Endothelial cell of umbilical vein (primary cell): ENCODE measurements around the gene TRIM2. TPM values are rescaled to one million over a fixed set of nuclear protein-coding genes. Genes with fewer than 3 reads are reported as not detected.

Experiments used
- BruUV-seq: library from RNA; stranded (reverse); fragments of 400-500 nt; replicated peaks from 2 replicates; lab custom pipeline; 2021; lab: Mats Ljungman, UMichigan
- CTCF ChIA-PET: fragments of 300-600, 350-600 bp; sonication (Branson Sonifier 250); formaldehyde crosslinking; loops from one replicate; lab custom pipeline; 2021; ENCODE audit warnings: antibody characterized with exemption, inconsistent platforms; lab: Charles Lee
- POLR2A ChIA-PET: fragments of 300-600, 350-600 bp; sonication (Branson Sonifier 250); formaldehyde crosslinking; loops from one replicate; lab custom pipeline; 2021; ENCODE audit warnings: antibody characterized with exemption, inconsistent platforms; lab: Charles Lee
- DNase-seq: peaks from one replicate; pipeline ENCODE4 v3.0.0-alpha.2; 2011; ENCODE audit warnings: low read depth, low spot score
- FAIRE-seq: peaks from 2 replicates; lab custom pipeline; 2011; peaks lifted over from hg19 to GRCh38; lab: Jason Lieb, UNC
- H2AFZ ChIP-seq: 2 replicates; pipeline ENCODE4 v1.6.0; 2012; ENCODE audit warnings: low read depth, low read length, control low read depth, inconsistent platforms
- H3K27ac ChIP-seq: 2 replicates; pipeline ENCODE4 v1.5.1; 2011; ENCODE audit warnings: low read depth, mild to moderate bottlenecking, control low read depth, low read length, moderate library complexity; ENCODE audit not compliant: insufficient read depth
- H3K27me3 ChIP-seq, 2 experiments: 2 replicates each; pipeline versions ENCODE4 v1.6.0 to v1.6.1; 2011; ENCODE audit warnings: low read length in 2 of 2, mixed read lengths in 1 of 2; ENCODE audit not compliant: control insufficient read depth in 2 of 2, insufficient read depth in 2 of 2
- H3K36me3 ChIP-seq, 2 experiments: 2 replicates in 1 of 2; 3 replicates in 1 of 2; pipeline ENCODE4 v1.5.1; 2011; ENCODE audit warnings: low read length in 2 of 2, mild to moderate bottlenecking in 1 of 2, moderate library complexity in 1 of 2; ENCODE audit not compliant: control insufficient read depth in 2 of 2, insufficient read depth in 2 of 2; ENCODE audit errors: extremely low read depth in 1 of 2
- H3K4me1 ChIP-seq: 3 replicates; pipeline ENCODE4 v1.5.1; 2011; ENCODE audit warnings: mild to moderate bottlenecking, low read length; ENCODE audit not compliant: control insufficient read depth, insufficient read depth; ENCODE audit errors: extremely low read depth
- H3K4me2 ChIP-seq: 2 replicates; pipeline ENCODE4 v1.6.1; 2011; ENCODE audit warnings: low read length, control low read depth, mixed read lengths; ENCODE audit not compliant: insufficient read depth
- H3K4me3 ChIP-seq, 3 experiments: fragments of 200-600 bp in 1 of 3; sonication (generic), shearing (Covaris generic) in 1 of 3; replicated peaks in 1 of 3; 2 replicates each; pipeline ENCODE4 v1.5.1; 2011 to 2016; ENCODE audit warnings: control low read depth in 3 of 3, low read length in 3 of 3, mild to moderate bottlenecking in 2 of 3, inconsistent platforms in 1 of 3, low read depth in 1 of 3, moderate library complexity in 1 of 3; ENCODE audit not compliant: insufficient read depth in 1 of 3
- H3K79me2 ChIP-seq: 2 replicates; pipeline ENCODE4 v1.6.0; 2012; ENCODE audit warnings: low read length, inconsistent platforms; ENCODE audit not compliant: control insufficient read depth, insufficient read depth
- H3K9ac ChIP-seq: replicated peaks from 2 replicates; pipeline ENCODE3; 2011; ENCODE audit warnings: low read length, control low read depth; ENCODE audit not compliant: insufficient read depth; ENCODE audit errors: extremely low read depth
- H3K9me1 ChIP-seq: replicated peaks from 3 replicates; pipeline ENCODE4 v1.6.0; 2011; ENCODE audit warnings: mild to moderate bottlenecking, low read length; ENCODE audit not compliant: control insufficient read depth, insufficient read depth; ENCODE audit errors: extremely low read depth
- H3K9me3 ChIP-seq: replicated peaks from 2 replicates; pipeline ENCODE4 v1.5.1; 2012; ENCODE audit warnings: low read length, inconsistent platforms; ENCODE audit not compliant: control insufficient read depth, insufficient read depth
- H4K20me1 ChIP-seq: replicated peaks from 2 replicates; pipeline ENCODE3; 2011; ENCODE audit warnings: mild to moderate bottlenecking, low read length; ENCODE audit not compliant: control insufficient read depth, insufficient read depth; ENCODE audit errors: extremely low read depth
- EZH2 ChIP-seq: IDR thresholded peaks from 2 replicates; pipeline ENCODE4 v1.6.1; 2012; ENCODE audit warnings: borderline replicate concordance, low read depth, mild to moderate bottlenecking, moderate library complexity, low read length, inconsistent platforms; ENCODE audit not compliant: severe bottlenecking
- FOS ChIP-seq: IDR thresholded peaks from 2 replicates; pipeline ENCODE4 v1.6.1; 2011; ENCODE audit warnings: mild to moderate bottlenecking, low read length, moderate library complexity, borderline replicate concordance; ENCODE audit not compliant: insufficient read depth
- GATA2 ChIP-seq: IDR thresholded peaks from 2 replicates; pipeline ENCODE4 v1.7.0; 2011; ENCODE audit warnings: low read depth, mild to moderate bottlenecking, moderate library complexity, mixed read lengths, low read length; ENCODE audit not compliant: insufficient read length, insufficient read depth
- JUN ChIP-seq: IDR thresholded peaks from 2 replicates; pipeline ENCODE4 v1.6.1; 2011; ENCODE audit warnings: borderline replicate concordance, low read depth; ENCODE audit not compliant: insufficient read length, insufficient read depth
- MAX ChIP-seq: IDR thresholded peaks from 2 replicates; pipeline ENCODE4 v1.6.1; 2011; ENCODE audit not compliant: insufficient read depth, insufficient read length
- MYC ChIP-seq: IDR thresholded peaks from one replicate; pipeline ENCODE4 v1.6.1; 2011; ENCODE audit warnings: mild to moderate bottlenecking, low read depth, low read length
- POLR2A ChIP-seq: IDR thresholded peaks from 2 replicates; pipeline ENCODE4 v1.6.1; 2012; ENCODE audit warnings: low read depth, mild to moderate bottlenecking, control low read depth, low read length
- POLR2AphosphoS5 ChIP-seq: IDR thresholded peaks from 2 replicates; pipeline ENCODE4 v1.6.1; 2012; ENCODE audit warnings: low read depth, mild to moderate bottlenecking, control low read depth, low read length, moderate library complexity; ENCODE audit not compliant: insufficient read depth
- dilution Hi-C: fragments of 300-500 bp; cut with MboI; formaldehyde crosslinking; loops from one replicate; pipeline ENCODE4 v1.15.0; 2019; ENCODE audit warnings: low sequenced_read_pairs; ENCODE audit not compliant: extremely low pct_ligation_motif_present
- intact Hi-C: fragments of 100-400 bp; cut with micrococcal nuclease; formaldehyde crosslinking; loops from one replicate; pipeline ENCODE4 v1.10.0; 2022
- polyA plus RNA-seq, 4 experiments: library from polyadenylated mRNA; depleted of rRNA in 3 of 4; stranded (reverse) in 3 of 4; unstranded in 1 of 4; fragments of >200 nt; gene quantifications; 2 replicates each; pipeline versions ENCODE4 v1.2.1 to v1.2.3, GENCODE V29; 2011 to 2012; ENCODE audit warnings: missing spikeins in 1 of 4
- total RNA-seq: library from RNA; stranded (reverse); gene quantifications from 2 replicates; pipeline ENCODE4 v1.2.3, GENCODE V29; 2021
- TF ChIP-seq, protein P1 (sequence below), 2 donors: IDR thresholded peaks; 1 replicate in 1 of 2; 2 replicates in 1 of 2; pipeline ENCODE4 v1.5.1; 2011; ENCODE audit warnings: low read length in 2 of 2, mild to moderate bottlenecking in 2 of 2, moderate library complexity in 2 of 2, control low read depth in 1 of 2, inconsistent platforms in 1 of 2, low read depth in 1 of 2; ENCODE audit not compliant: insufficient read depth in 1 of 2; ENCODE audit errors: extremely low read depth in 1 of 2

The TRIM2 gene
- total and polyA plus RNA-seq, 2 donors (not counting 3 experiments of a cell fraction or from before 2014, with no cell fraction given) = 6.8 to 19.7 TPM

DNA sequence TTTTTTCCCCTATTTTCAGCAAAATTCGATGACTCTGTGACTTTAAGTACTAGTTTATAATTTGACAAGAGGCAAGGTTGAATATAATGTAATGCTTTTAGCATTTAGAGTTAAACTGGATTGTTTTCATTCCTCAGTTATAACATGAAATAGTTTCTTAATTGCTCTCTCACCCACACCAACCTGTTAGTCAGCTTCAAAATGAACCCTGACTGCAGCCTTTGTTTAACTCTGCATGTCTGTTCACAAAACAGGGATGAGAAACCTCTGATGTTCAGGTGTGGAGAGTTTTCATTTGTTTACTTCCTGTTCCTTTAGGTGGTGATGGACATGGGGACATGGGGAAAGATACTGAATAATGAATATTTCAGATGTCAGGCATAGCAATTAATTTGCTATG, 90.4 kb downstream of the TRIM2 start:
- DNase-seq = no peak
- dilution Hi-C loops = no loop called here
- H3K9me3 ChIP-seq = no peaks in the 10 kb centered on the region
- intact Hi-C loops = loop anchor here (5.0 kb wide), 1 partner anchor 148 kb away; no protein-coding TSS in a partner anchor
- FAIRE-seq = no peak
- H2AFZ ChIP-seq = no peak overlapping the region
- no TSS peak for BruUV-seq
- H3K9me1 ChIP-seq = no peaks in the 10 kb centered on the region
- TF ChIP-seq MAX (no peak), JUN (no peak), POLR2AphosphoS5 (no peak), EZH2 (no peak), POLR2A (no peak), GATA2 (no peak), MYC (no peak), FOS (no peak)
- TF ChIP-seq, protein P1, sequence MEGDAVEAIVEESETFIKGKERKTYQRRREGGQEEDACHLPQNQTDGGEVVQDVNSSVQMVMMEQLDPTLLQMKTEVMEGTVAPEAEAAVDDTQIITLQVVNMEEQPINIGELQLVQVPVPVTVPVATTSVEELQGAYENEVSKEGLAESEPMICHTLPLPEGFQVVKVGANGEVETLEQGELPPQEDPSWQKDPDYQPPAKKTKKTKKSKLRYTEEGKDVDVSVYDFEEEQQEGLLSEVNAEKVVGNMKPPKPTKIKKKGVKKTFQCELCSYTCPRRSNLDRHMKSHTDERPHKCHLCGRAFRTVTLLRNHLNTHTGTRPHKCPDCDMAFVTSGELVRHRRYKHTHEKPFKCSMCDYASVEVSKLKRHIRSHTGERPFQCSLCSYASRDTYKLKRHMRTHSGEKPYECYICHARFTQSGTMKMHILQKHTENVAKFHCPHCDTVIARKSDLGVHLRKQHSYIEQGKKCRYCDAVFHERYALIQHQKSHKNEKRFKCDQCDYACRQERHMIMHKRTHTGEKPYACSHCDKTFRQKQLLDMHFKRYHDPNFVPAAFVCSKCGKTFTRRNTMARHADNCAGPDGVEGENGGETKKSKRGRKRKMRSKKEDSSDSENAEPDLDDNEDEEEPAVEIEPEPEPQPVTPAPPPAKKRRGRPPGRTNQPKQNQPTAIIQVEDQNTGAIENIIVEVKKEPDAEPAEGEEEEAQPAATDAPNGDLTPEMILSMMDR (IDR thresholded peaks at IDR 0.05; ENCODE audit: extremely low read depth in 1 of 2, insufficient read depth in 1 of 2, low read depth in 1 of 2, low read length in 2 of 2) = no peak
- ChIA-PET POLR2A (no interaction called here), CTCF (interaction anchor here (1.3 kb wide), 1 partner anchor 142 kb away, joined by 3 read pairs; no protein-coding TSS in a partner anchor)
- no peaks in the 10 kb centered on the region for H3K79me2 ChIP-seq
- H3K4me3 ChIP-seq = no peak overlapping the region
- no peaks in the 10 kb centered on the region for H3K27me3 ChIP-seq
- H4K20me1 ChIP-seq = no peaks in the 10 kb centered on the region
- H3K4me2 ChIP-seq = no peak overlapping the region
- no peak overlapping the region for H3K27ac ChIP-seq
- peaks cover 0 to 3% of the 10 kb centered on the region in 2 experiments for H3K36me3 ChIP-seq
- no peaks in the 10 kb centered on the region for H3K4me1 ChIP-seq
- no peak overlapping the region for H3K9ac ChIP-seq
